GM21367 (cell line): ENCODE results near the gene STAMBP.
"Not testable (repeated sequence)": the region's sequence is repeated elsewhere in the genome, so short reads cannot be mapped to it uniquely, and the experiment has no call there.

ENCODE experiments used
- ATAC-seq: cut with Tn5 transposase; IDR thresholded peaks from one replicate; pipeline ENCODE4 v1.9.1; 2021; ENCODE audit not compliant: unreplicated experiment

STAMBP gene

GRCh38 chr2:73836141-73836943 is 7.6 kb downstream of the STAMBP start:
- ATAC-seq: no peak

- no peak for ATAC-seq
Observed at GRCh38 chr2:73837847-73838585, 9.3 kb downstream of the STAMBP start.

GRCh38 chr2:73838889-73839534 is 10.3 kb downstream of the STAMBP start:
- no peak for ATAC-seq

- ATAC-seq: no peak
Observed at GRCh38 chr2:73839653-73840411, 11.1 kb downstream of the STAMBP start.

- ATAC-seq: no peak
Observed at GRCh38 chr2:73841912-73842738, 13.4 kb downstream of the STAMBP start.

- ATAC-seq: no peak
Observed at GRCh38 chr2:73842739-73843019, 13.9 kb downstream of the STAMBP start.

- ATAC-seq: no peak
Observed at GRCh38 chr2:73844087-73844486, 15.3 kb downstream of the STAMBP start.

- no peak for ATAC-seq
Observed at GRCh38 chr2:73850009-73850408, 21.2 kb downstream of the STAMBP start.

GRCh38 chr2:73851274-73851673 is 22.5 kb downstream of the STAMBP start:
- no peak for ATAC-seq

GRCh38 chr2:73852020-73852419 is 23.3 kb downstream of the STAMBP start:
- no peak for ATAC-seq

GRCh38 chr2:73855526-73855925 is 26.8 kb downstream of the STAMBP start:
- no peak for ATAC-seq

- no peak for ATAC-seq
Observed at GRCh38 chr2:73856214-73856613, 27.5 kb downstream of the STAMBP start.

- no peak for ATAC-seq
Observed at GRCh38 chr2:73859721-73860586, 31.2 kb downstream of the STAMBP start.

GRCh38 chr2:73862987-73863386 is 34.2 kb downstream of the STAMBP start:
- no peak for ATAC-seq

GRCh38 chr2:73868204-73868978 is 39.6 kb downstream of the STAMBP start:
- no peak for ATAC-seq

GRCh38 chr2:73870084-73870483 is 41.3 kb downstream of the STAMBP start:
- ATAC-seq: no peak

GRCh38 chr2:73877071-73877802 is 48.5 kb downstream of the STAMBP start:
- ATAC-seq: no peak

GRCh38 chr2:73877984-73878383 is 49.2 kb downstream of the STAMBP start:
- ATAC-seq: not testable (repeated sequence)
